OCI-LY7 (cell line): ENCODE data around the gene YPEL4. TPM values are rescaled to one million over a fixed set of nuclear protein-coding genes. Genes with fewer than 3 reads are reported as not detected.
A peak's percentile ranks its signal among the peaks of the same experiment; 100 is the strongest.

Source experiments
- BruUV-seq: library from RNA; stranded (reverse); fragments of 400-500 nt; replicated peaks from 2 replicates; lab custom pipeline; 2021; lab: Mats Ljungman, UMichigan
- CTCF ChIA-PET: fragments of 300-600 bp; sonication (Branson Sonifier 250); formaldehyde crosslinking; loops from one replicate; lab custom pipeline; 2022; ENCODE audit warnings: antibody characterized with exemption; ENCODE audit not compliant: unreplicated experiment; lab: Charles Lee
- POLR2A ChIA-PET: fragments of 300-600 bp; sonication (Branson Sonifier 250); formaldehyde crosslinking; loops from one replicate; lab custom pipeline; 2022; ENCODE audit warnings: antibody characterized with exemption; lab: Charles Lee
- DNase-seq: peaks from one replicate; pipeline ENCODE4 v3.0.0-alpha.2; 2015; ENCODE audit warnings: low spot score
- H2AFZ ChIP-seq: fragments of 200-600 bp; sonication (generic), shearing (Covaris generic); 2 replicates; pipeline ENCODE4 v1.6.1; 2014; ENCODE audit warnings: mild to moderate bottlenecking, antibody characterized with exemption, low read length, moderate library complexity
- H3K27ac ChIP-seq: fragments of 200-600 bp; sonication (generic); 2 replicates; pipeline ENCODE4 v1.5.1; 2014; ENCODE audit warnings: mixed run types, low read depth, mild to moderate bottlenecking, moderate library complexity, low read length, inconsistent platforms; ENCODE audit not compliant: poor library complexity, severe bottlenecking
- H3K36me3 ChIP-seq: fragments of 200-600 bp; sonication (generic); 2 replicates; pipeline ENCODE4 v1.6.1; 2014; ENCODE audit warnings: mild to moderate bottlenecking, antibody characterized with exemption, low read length, moderate library complexity, mixed read lengths; ENCODE audit not compliant: insufficient read depth
- H3K4me1 ChIP-seq: fragments of 200-600 bp; sonication (generic); 2 replicates; pipeline ENCODE4 v1.5.1; 2014; ENCODE audit warnings: mild to moderate bottlenecking, low read length; ENCODE audit not compliant: insufficient read depth, poor library complexity, severe bottlenecking
- H3K4me2 ChIP-seq: fragments of 200-600 bp; sonication (generic); 2 replicates; pipeline ENCODE4 v1.6.1; 2014; ENCODE audit warnings: mild to moderate bottlenecking, low read length
- H3K4me3 ChIP-seq: fragments of 200-600 bp; sonication (generic); 2 replicates; pipeline ENCODE4 v1.5.1; 2014; ENCODE audit warnings: mild to moderate bottlenecking, low read depth, low read length; ENCODE audit not compliant: poor library complexity, severe bottlenecking
- H3K79me2 ChIP-seq: fragments of 200-600 bp; sonication (generic); 2 replicates; pipeline ENCODE4 v1.6.1; 2016; ENCODE audit warnings: low read depth, mild to moderate bottlenecking, low read length, moderate library complexity, mixed read lengths; ENCODE audit not compliant: insufficient read depth
- H3K9me2 ChIP-seq: fragments of 200-600 bp; sonication (generic); 2 replicates; pipeline ENCODE4 v1.6.1; 2016; ENCODE audit warnings: mild to moderate bottlenecking, low read length, mixed read lengths; ENCODE audit not compliant: insufficient read depth
- H3K9me3 ChIP-seq: fragments of 200-600 bp; sonication (generic); 2 replicates; pipeline ENCODE4 v1.6.1; 2014; ENCODE audit warnings: mild to moderate bottlenecking, mixed run types, low read length, mixed read lengths
- H4K20me1 ChIP-seq: fragments of 200-600 bp; sonication (generic); 2 replicates; pipeline ENCODE4 v1.6.1; 2014; ENCODE audit warnings: mild to moderate bottlenecking, antibody characterized with exemption, low read length, moderate library complexity, mixed read lengths; ENCODE audit not compliant: insufficient read depth
- CTCF ChIP-seq: fragments of 200-600 bp; sonication (generic); conservative IDR thresholded peaks from 2 replicates; pipeline ENCODE4 v1.5.1; 2014; ENCODE audit warnings: mild to moderate bottlenecking, antibody characterized with exemption, low read length, moderate library complexity, mixed read lengths
- EZH2phosphoT487 ChIP-seq: fragments of 200-600 bp; sonication (generic); IDR thresholded peaks from 2 replicates; pipeline ENCODE4 v1.6.1; 2018; ENCODE audit warnings: low read depth, borderline replicate concordance, mild to moderate bottlenecking, mixed run types, antibody characterized with exemption, low read length, moderate library complexity, mixed read lengths
- intact Hi-C: fragments of 100-400 bp; cut with micrococcal nuclease; formaldehyde crosslinking; loops from one replicate; pipeline ENCODE4 v1.10.0; 2022; ENCODE audit not compliant: unreplicated experiment
- total RNA-seq, 2 experiments: library from RNA; depleted of rRNA in 1 of 2; stranded (reverse); fragments of >200 nt in 1 of 2; shearing (Covaris generic) in 1 of 2; gene quantifications; 2 replicates each; pipeline ENCODE4 v1.2.3, GENCODE V29; 2014 to 2022

YPEL4 gene
- total RNA-seq, 2 experiments from 2014 or later, result 0.54 to 0.55 TPM

GRCh38 chr11:57657194-57658022 lies 7.7 kb upstream of the YPEL4 start, which contains the start of gene CLP1:
TSS of gene CLP1 (plus strand) at chr11:57657762. CDS start at chr11:57659477, 1,715 bp downstream.
- Histone ChIP-seq H2AFZ (peak within 1 kb of the TSS; percentile 88), H3K4me1 (peaks cover 10% of the 10 kb centered on the region), H3K27ac (peak within 1 kb of the TSS; percentile 40), H4K20me1 (0 out of 2 replicates have a peak, but pooled peaks cover 9% of the 10 kb centered on the region), H3K79me2 (peaks cover 22% of the 10 kb centered on the region), H3K36me3 (peaks cover 33% of the 10 kb centered on the region), H3K4me3 (peak within 1 kb of the TSS; percentile 89), H3K4me2 (peak within 1 kb of the TSS; percentile 78), H3K9me2 (no peaks in the 10 kb centered on the region), H3K9me3 (no peaks in the 10 kb centered on the region)
- TF ChIP-seq CTCF (no peak), EZH2phosphoT487 (no peak)
- intact Hi-C loops, result no loop called here
- peak; percentile 99 for DNase-seq
- BruUV-seq, result no TSS peak
- ChIA-PET POLR2A (interaction anchor here (0.6 to 2.9 kb wide), 2 partner anchors 10 to 712 kb away, joined by 3 to 12 read pairs; no protein-coding TSS in a partner anchor), CTCF (no interaction called here)

- Histone ChIP-seq H3K79me2 (peaks cover 22% of the 10 kb centered on the region), H3K4me3 (peak overlapping the region; percentile 89), H3K9me2 (no peaks in the 10 kb centered on the region), H3K36me3 (peaks cover 27% of the 10 kb centered on the region), H3K27ac (no peak overlapping the region), H3K4me2 (peak overlapping the region; percentile 78), H3K4me1 (peaks cover 10% of the 10 kb centered on the region), H2AFZ (peak overlapping the region; percentile 88), H4K20me1 (0 out of 2 replicates have a peak, but pooled peaks cover 9% of the 10 kb centered on the region), H3K9me3 (no peaks in the 10 kb centered on the region)
- POLR2A ChIA-PET, result interaction anchor here (0.6 to 2.9 kb wide), 2 partner anchors 10 to 712 kb away, joined by 3 to 12 read pairs; no protein-coding TSS in a partner anchor
- no peak for DNase-seq
- CTCF ChIA-PET, result no interaction called here
- no peak for TF ChIP-seq CTCF
- no peak for TF ChIP-seq EZH2phosphoT487
- TSS peak; percentile 81 for BruUV-seq
- intact Hi-C loops, result no loop called here
Observed at GRCh38 chr11:57656885-57657193, 7.1 kb upstream of the YPEL4 start.

- Histone ChIP-seq H4K20me1 (0 out of 2 replicates have a peak, but pooled peaks cover 4% of the 10 kb centered on the region), H3K4me3 (no peak overlapping the region), H2AFZ (peak overlapping the region; percentile 23; the same call in 1 of the 2 replicates), H3K4me2 (no peak overlapping the region), H3K9me2 (no peaks in the 10 kb centered on the region), H3K9me3 (no peaks in the 10 kb centered on the region), H3K4me1 (peaks cover 30% of the 10 kb centered on the region), H3K79me2 (peaks cover 6% of the 10 kb centered on the region), H3K27ac (no peak overlapping the region), H3K36me3 (no peaks in the 10 kb centered on the region)
- POLR2A ChIA-PET, result interaction anchor here (1.3 kb wide), 1 partner anchor 9 kb away, joined by 3 read pairs; no protein-coding TSS in a partner anchor
- TF ChIP-seq EZH2phosphoT487 (no peak), CTCF (no peak)
- intact Hi-C loops, result no loop called here
- CTCF ChIA-PET, result no interaction called here
- no TSS peak for BruUV-seq
- no peak for DNase-seq
Observed at GRCh38 chr11:57653163-57653562, 3.5 kb upstream of the YPEL4 start.
